HepG2 (cell line): ENCODE measurements around the gene PFKFB2. TPM values are rescaled to one million over a fixed set of nuclear protein-coding genes. Genes with fewer than 3 reads are reported as not detected.

Experiments used
- ATAC-seq: fragments of 200-7000 bp; cut with Tn5 transposase; 3 replicates; pipeline ENCODE4 v1.9.1; 2020; ENCODE audit warnings: mild to moderate bottlenecking, moderate library complexity
- BruUV-seq: library from RNA; stranded (reverse); fragments of 400-500 nt; replicated peaks from 2 replicates; lab custom pipeline; 2021; lab: Mats Ljungman, UMichigan
- CTCF ChIA-PET: fragments of 300-600 bp; formaldehyde crosslinking; extraction: SDS; loops from one replicate; lab custom pipeline; 2021; ENCODE audit warnings: low total read pairs, inconsistent platforms, low intra/inter-chr PET ratio; lab: Yijun Ruan, JAX
- POLR2A ChIA-PET: fragments of 350-600 bp; sonication (Branson Sonifier 250); formaldehyde crosslinking; loops from one replicate; lab custom pipeline; 2020; ENCODE audit warnings: antibody characterized with exemption, inconsistent platforms; lab: Yijun Ruan, JAX
- DNase-seq: peaks from one replicate; pipeline ENCODE4 v3.0.0-alpha.2; 2015; ENCODE audit warnings: low spot score
- FAIRE-seq: peaks from 3 replicates; lab custom pipeline; 2011; peaks lifted over from hg19 to GRCh38; lab: Jason Lieb, UNC
- H2AFZ ChIP-seq: one replicate; pipeline ENCODE4 v1.6.1; 2011; ENCODE audit warnings: low read length, inconsistent platforms
- H3K27ac ChIP-seq: fragments of 300-600 bp; 3 replicates; pipeline ENCODE4 v1.8.0; 2011; ENCODE audit warnings: mixed run types, mild to moderate bottlenecking, mixed read lengths, low read length, inconsistent platforms; ENCODE audit not compliant: insufficient read depth; ENCODE audit errors: extremely low read length
- H3K27me3 ChIP-seq, 2 experiments: fragments of 200-600 bp in 1 of 2; 2 replicates in 1 of 2; 3 replicates in 1 of 2; pipeline versions ENCODE4 v1.6.0 to v1.8.0; 2011; ENCODE audit warnings: low read length in 2 of 2, mild to moderate bottlenecking in 2 of 2, moderate library complexity in 2 of 2, inconsistent platforms in 1 of 2; ENCODE audit not compliant: insufficient read depth in 2 of 2, control insufficient read depth in 1 of 2
- H3K36me3 ChIP-seq, 2 experiments: fragments of 200-600 bp in 1 of 2; replicated peaks in 1 of 2; 2 replicates in 1 of 2; 3 replicates in 1 of 2; pipeline versions ENCODE4 v1.5.1 to v1.8.0; 2011; ENCODE audit warnings: low read length in 2 of 2, inconsistent platforms in 1 of 2; ENCODE audit not compliant: insufficient read depth in 2 of 2, control insufficient read depth in 1 of 2
- H3K4me1 ChIP-seq: 2 replicates; pipeline ENCODE4 v1.5.1; 2012; ENCODE audit warnings: low read length, inconsistent platforms; ENCODE audit not compliant: insufficient read depth
- H3K4me2 ChIP-seq: 2 replicates; pipeline ENCODE4 v1.6.0; 2011; ENCODE audit warnings: low read depth, low read length, inconsistent platforms
- H3K4me3 ChIP-seq, 3 experiments: fragments of 200-600 bp in 1 of 3; sonication (generic), shearing (Covaris generic) in 1 of 3; replicated peaks in 1 of 3; 2 replicates each; pipeline ENCODE4 v1.5.1; 2011 to 2016; ENCODE audit warnings: low read length in 3 of 3, inconsistent platforms in 2 of 3, low read depth in 2 of 3, mild to moderate bottlenecking in 2 of 3, control low read depth in 1 of 3, mixed read lengths in 1 of 3; ENCODE audit not compliant: insufficient read depth in 1 of 3
- H3K79me2 ChIP-seq: one replicate; pipeline ENCODE4 v1.6.1; 2011; ENCODE audit warnings: low read length, inconsistent platforms; ENCODE audit not compliant: insufficient read depth
- H3K9ac ChIP-seq: 2 replicates; pipeline ENCODE4 v1.6.0; 2011; ENCODE audit warnings: mild to moderate bottlenecking, low read depth, low read length, inconsistent platforms; ENCODE audit not compliant: insufficient read depth
- H3K9me3 ChIP-seq: 2 replicates; pipeline ENCODE4 v1.5.1; 2012; ENCODE audit warnings: mild to moderate bottlenecking, low read length
- H4K20me1 ChIP-seq: 2 replicates; pipeline ENCODE4 v1.6.0; 2011; ENCODE audit warnings: inconsistent platforms, mild to moderate bottlenecking, low read length, moderate library complexity; ENCODE audit not compliant: insufficient read depth
- BRD4 ChIP-seq: sonication (generic); formaldehyde crosslinking; IDR thresholded peaks from 2 replicates; pipeline ENCODE4 v1.4.0; 2020; ENCODE audit warnings: missing genetic modification reagents
- DZIP1 ChIP-seq: sonication (generic); formaldehyde crosslinking; IDR thresholded peaks from 2 replicates; pipeline ENCODE4 v1.5.0; 2020; ENCODE audit warnings: mild to moderate bottlenecking, missing genetic modification reagents
- TOPORS ChIP-seq: sonication (generic); formaldehyde crosslinking; IDR thresholded peaks from 2 replicates; pipeline ENCODE4 v1.8.0; 2023; ENCODE audit warnings: mild to moderate bottlenecking, missing genetic modification reagents
- ZNF234 ChIP-seq: sonication (generic); formaldehyde crosslinking; conservative IDR thresholded peaks from 2 replicates; pipeline ENCODE4 v1.5.1; 2020; ENCODE audit warnings: mild to moderate bottlenecking, missing genetic modification reagents
- ZNF280D ChIP-seq: sonication (generic); formaldehyde crosslinking; IDR thresholded peaks from 2 replicates; pipeline ENCODE4 v1.5.1; 2020; ENCODE audit warnings: mild to moderate bottlenecking, missing genetic modification reagents
- ZSCAN29 ChIP-seq: sonication (generic); formaldehyde crosslinking; conservative IDR thresholded peaks from 2 replicates; pipeline ENCODE4 v1.4.0; 2020; ENCODE audit warnings: mild to moderate bottlenecking, missing genetic modification reagents
- WGBS: methylation state at CpG from one replicate; pipeline ENCODE4 v1.1.6; 2017; ENCODE audit warnings: low lambda C conversion rate; 5-methylcytosine and 5-hydroxymethylcytosine counted together
- in situ Hi-C: cut with HindIII; loops from 2 replicates; pipeline ENCODE4 v1.10.0; 2017; ENCODE audit warnings: low pct_unique_long_range_greater_than_20kb; ENCODE audit not compliant: extremely low pct_ligation_motif_present
- intact Hi-C: fragments of 100-400 bp; cut with micrococcal nuclease; formaldehyde crosslinking; loops from one replicate; pipeline ENCODE4 v1.10.0; 2022; ENCODE audit not compliant: unreplicated experiment
- polyA plus RNA-seq, 8 experiments: library from polyadenylated mRNA; depleted of rRNA in 3 of 8; stranded (reverse) in 7 of 8; unstranded in 1 of 8; fragments of >200 nt; fragmentation: Illumina TruSeq in 4 of 8; extraction: Trizol in 4 of 8; gene quantifications; 2 replicates each; pipeline versions ENCODE4 v1.2.1 to v1.2.3, GENCODE V29; 2011 to 2016; ENCODE audit warnings: low read depth in 4 of 8, missing spikeins in 1 of 8, mixed read lengths in 1 of 8; ENCODE audit not compliant: insufficient read depth in 1 of 8
- total RNA-seq, 5 experiments: library from RNA; depleted of rRNA; stranded (reverse); fragments of >200 nt; fragmentation: Illumina TruSeq; extraction: Trizol; gene quantifications; 2 replicates each; pipeline ENCODE4 v1.2.3, GENCODE V29; 2016; ENCODE audit warnings: low read depth in 1 of 5
- TF ChIP-seq, protein P1 (sequence below): sonication (generic); formaldehyde crosslinking; IDR thresholded peaks from 2 replicates; pipeline ENCODE4 v1.8.1; 2022; ENCODE audit warnings: mild to moderate bottlenecking, missing genetic modification reagents

PFKFB2 gene
- total and polyA plus RNA-seq, 2 of the 13 experiments (the other 11 are each of a cell fraction or from before 2014, with no cell fraction given), result 4.6 to 10.6 TPM

- H3K4me3 ChIP-seq, result no peak overlapping the region
- H4K20me1 ChIP-seq, result no peaks in the 10 kb centered on the region
- H3K36me3 ChIP-seq, result no peaks in the 10 kb centered on the region
- ATAC-seq (no peak), DNase-seq (no peak), FAIRE-seq (no peak)
- intact Hi-C loops, result no loop called here
- in situ Hi-C loops, result no loop called here
- H3K9ac ChIP-seq, result no peak overlapping the region
- TF ChIP-seq DZIP1 (no peak), ZNF234 (no peak), ZNF280D (CRISPR knock-in tag) (no peak), BRD4 (CRISPR knock-in tag) (no peak), TOPORS (no peak), ZSCAN29 (no peak)
- TF ChIP-seq, protein P1, sequence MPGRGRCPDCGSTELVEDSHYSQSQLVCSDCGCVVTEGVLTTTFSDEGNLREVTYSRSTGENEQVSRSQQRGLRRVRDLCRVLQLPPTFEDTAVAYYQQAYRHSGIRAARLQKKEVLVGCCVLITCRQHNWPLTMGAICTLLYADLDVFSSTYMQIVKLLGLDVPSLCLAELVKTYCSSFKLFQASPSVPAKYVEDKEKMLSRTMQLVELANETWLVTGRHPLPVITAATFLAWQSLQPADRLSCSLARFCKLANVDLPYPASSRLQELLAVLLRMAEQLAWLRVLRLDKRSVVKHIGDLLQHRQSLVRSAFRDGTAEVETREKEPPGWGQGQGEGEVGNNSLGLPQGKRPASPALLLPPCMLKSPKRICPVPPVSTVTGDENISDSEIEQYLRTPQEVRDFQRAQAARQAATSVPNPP (CRISPR knock-in tag), result no peak
- POLR2A ChIA-PET, result interaction anchor here (1.1 kb wide), 1 partner anchor 24 kb away, joined by 5 read pairs; the partner anchor contains the start of gene PFKFB2
- no peak overlapping the region for H3K27ac ChIP-seq
- no peaks in the 10 kb centered on the region for H3K27me3 ChIP-seq
- no TSS peak for BruUV-seq
- WGBS, result 67% methylated on average over 2 of the region's 2 CpGs
- no peak overlapping the region for H2AFZ ChIP-seq
- no peaks in the 10 kb centered on the region for H3K9me3 ChIP-seq
- H3K79me2 ChIP-seq, result no peaks in the 10 kb centered on the region
- H3K4me1 ChIP-seq, result peaks cover 100% of the 10 kb centered on the region
- no peak overlapping the region for H3K4me2 ChIP-seq
- CTCF ChIA-PET, result no interaction called here
These were observed 24.0 kb upstream of the PFKFB2 start for GRCh38 chr1:207028884-207029650.
